HG02943 (cell line): ENCODE measurements around the gene IL23R.
A peak's percentile ranks its signal among the peaks of the same experiment; 100 is the strongest.
"Not testable (repeated sequence)": the region's sequence is repeated elsewhere in the genome, so short reads cannot be mapped to it uniquely, and the experiment has no call there.

Source experiments
- ATAC-seq: cut with Tn5 transposase; IDR thresholded peaks from one replicate; pipeline ENCODE4 v1.9.1; 2021; ENCODE audit warnings: mild to moderate bottlenecking, low read depth, moderate library complexity; ENCODE audit not compliant: unreplicated experiment

Gene IL23R

DNA sequence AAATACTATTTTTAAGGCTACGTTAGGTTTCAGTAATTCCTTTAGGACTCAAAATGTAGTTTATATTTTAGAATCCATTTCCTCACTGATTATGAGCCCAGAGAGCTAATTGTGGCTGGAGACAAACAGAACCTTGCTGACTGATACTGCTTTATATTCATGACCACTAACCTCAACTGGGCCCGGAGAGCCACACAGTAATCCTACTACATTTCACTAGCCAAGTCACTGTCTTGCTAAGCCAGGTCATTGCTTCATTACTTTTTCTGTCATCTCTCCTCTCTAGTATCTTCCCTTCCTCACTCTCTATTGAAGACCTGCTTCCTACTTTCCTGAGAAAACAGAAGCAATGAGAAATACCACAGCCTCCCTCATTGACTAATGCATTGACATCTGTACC, 24.7 kb downstream of the IL23R start:
- no peak for ATAC-seq

DNA sequence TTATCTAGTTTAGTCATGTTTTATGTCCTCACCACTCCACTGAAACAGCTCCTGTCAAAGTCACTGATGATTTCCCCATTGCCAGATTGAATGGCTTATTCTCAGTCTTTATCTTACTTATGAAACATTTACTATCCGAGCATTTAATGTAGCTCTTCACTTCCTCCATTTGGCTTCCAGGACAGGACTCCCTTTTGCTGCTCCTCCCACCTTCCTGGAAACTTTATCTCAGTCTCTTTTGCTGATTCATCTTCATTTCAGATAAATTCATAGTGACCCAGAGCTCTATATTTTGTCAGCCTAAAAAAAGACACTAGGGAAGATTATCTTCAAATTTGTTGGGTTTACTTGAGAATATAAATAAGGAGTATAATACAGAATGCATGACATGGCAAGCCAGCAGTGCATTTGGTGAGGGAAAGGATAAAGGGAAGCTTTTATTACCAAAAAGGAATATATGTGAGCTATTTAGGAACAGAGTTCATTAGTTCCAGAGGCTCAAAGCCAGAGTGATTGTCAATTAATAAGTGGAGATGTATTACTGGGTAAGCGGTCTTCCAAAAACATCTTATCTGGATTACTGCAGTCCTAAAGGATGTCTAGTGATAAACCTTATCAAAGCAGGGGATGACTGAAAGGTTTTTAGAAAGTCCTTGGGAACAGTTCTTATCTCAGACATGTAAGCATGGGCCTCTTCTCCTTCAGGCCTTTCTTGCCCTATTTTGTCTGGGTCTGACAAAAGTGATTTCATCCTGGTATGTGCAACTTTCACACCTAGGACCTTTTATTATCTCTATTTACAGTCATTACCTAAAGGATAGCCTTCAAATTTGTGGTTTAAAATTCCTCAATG, 25.6 kb downstream of the IL23R start:
- no peak for ATAC-seq

DNA sequence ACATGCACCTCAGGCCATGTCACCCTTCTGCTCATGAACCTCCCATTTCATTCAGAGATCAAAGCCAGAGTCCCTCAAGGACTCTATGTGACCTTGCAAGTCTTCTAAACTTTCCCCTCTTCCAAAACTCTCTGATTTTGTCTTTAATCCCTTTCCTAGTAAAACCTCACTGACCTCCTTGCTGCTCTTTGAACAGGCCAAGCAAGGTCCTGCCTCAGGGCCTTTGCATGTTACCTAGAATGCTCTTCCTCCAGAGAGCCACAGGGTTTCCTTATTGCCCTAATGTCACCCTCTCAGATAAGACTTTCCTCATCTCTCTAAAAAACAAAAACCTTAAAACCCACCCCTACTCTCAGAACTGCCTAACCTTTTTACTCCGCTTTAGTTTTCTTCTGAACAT, 26.6 kb downstream of the IL23R start:
- no peak for ATAC-seq

DNA sequence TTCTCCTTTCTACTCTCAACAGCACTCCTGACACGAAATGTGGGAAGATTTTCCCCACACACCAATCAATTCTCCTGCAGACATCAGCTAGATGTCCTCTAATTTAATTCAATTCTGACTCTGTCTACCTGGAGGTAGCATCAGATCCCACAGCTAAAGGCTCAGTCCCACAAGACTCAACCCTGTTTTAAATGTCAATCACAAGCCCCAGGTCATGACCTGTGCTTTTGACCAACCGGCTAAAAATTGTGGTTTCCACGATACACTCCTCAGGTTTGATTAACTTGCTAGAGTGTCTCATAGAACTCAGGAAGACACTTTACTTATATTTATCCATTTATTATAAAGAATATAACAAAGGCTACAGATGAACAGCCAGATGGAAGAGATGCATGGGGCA, 27.4 kb downstream of the IL23R start:
- ATAC-seq: no peak

DNA sequence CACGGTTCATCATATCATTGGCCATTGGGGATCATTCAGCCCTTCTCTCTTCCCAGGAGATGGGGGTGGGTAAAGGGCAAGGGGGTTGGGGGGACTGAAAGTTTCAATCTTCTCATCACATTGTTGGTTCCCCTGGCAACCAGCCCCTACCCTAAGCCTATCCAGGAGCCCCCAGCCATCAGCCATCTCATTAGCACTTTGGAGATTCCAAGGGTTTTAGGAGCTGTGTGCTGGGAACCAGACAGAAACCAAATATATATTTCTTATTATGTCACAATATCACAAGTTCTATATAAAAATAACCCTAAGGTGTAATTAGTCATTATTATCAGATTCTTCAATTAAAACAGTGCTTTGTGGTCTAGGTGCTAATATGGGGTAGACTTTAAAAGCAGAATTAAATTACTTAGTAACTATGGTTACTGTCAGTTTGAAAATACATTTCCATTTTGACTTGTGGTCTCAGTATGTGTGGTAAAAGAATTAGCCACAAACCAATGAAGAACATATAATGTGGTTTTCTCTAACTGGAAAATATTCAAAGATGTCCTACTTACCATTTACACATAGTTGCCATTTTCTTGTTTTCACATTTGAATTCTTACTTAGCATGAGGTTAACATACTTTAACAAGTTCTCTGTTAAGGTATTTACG, 28.1 kb downstream of the IL23R start:
- peak; percentile 83 for ATAC-seq

DNA sequence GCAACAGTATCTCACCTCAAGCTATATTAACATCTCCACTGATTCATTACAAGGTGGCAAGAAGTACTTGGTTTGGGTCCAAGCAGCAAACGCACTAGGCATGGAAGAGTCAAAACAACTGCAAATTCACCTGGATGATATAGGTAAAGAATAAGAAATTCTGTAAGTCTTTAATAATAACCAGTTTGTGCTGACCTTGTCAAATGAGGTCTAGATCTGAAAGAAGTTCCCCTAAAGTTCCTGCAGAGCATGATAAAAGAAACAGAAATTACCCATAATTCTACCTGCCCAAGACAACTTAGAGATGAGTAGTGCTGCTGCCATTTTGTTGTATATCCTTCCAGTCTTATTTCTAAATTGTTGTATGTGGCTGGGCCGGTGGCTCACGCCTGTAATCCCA, 34.5 kb downstream of the IL23R start:
- no peak for ATAC-seq

DNA sequence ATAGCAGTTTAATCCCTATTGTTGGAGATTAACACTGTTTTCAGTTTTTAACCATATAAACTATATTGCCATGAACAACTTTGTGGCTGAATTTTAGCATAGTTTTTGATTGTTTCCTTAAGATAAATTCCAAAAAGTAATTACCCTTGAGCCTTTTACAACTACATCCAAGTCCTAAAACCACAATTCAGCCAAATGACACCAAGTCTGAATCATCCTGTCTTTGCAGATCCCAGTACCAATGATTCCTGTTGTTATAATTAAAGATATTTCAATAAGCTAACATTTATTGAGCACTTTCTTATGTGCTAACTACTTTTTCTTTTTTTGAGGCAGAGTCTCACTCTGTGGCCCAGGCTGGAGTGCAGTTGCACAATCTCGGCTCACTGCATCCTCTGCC, 35.6 kb downstream of the IL23R start:
- no peak for ATAC-seq

DNA sequence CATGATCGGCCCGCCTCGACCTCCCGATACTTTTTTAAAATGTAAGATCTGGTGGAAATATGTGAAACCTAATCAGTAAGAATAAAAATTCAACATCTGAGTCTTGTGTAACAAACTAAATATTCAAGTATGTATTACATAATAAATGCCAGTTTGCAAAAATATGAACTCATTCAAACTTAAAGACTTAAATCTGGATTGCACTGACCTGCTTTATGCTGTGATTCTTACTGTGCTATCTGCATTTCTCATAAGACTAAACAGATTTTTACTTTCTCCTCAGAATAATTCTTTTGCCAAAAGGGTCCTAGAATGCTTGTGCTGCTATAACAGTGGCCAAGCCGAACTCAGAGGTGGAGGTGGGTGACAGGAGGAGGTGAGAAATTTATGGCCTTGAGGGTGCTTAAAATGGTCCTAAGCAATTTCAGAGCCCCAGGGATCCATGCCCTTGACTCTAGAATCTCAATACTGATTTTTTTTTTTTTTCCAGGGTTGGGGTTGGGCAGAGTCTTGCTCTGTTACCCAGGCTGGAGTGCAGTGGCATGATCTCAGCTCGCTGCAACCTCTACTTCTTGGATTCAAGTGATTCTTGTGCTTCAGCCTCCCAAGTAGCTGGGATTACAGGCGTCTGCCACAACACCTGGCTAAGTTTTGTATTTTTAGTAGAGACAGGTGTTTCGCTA, 38.2 kb downstream of the IL23R start:
- ATAC-seq: no peak

DNA sequence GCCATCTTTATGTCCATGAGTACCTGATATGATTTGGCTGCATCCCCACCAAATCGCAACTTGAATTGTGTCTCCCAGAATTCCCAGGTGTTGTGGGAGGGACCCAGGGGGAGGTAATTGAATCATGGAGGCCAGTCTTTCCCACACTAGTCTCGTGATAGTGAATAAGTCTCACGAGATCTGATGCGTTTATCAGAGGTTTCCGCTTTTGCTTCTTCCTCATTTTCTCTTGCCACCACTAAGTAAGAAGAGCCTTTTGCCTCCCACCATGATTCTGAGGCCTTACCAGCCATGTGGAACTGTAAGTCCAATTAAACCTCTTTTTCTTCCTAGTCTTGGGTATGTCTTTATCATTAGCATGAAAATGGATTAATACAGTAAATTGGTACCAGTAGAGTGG, 41.1 kb downstream of the IL23R start:
- ATAC-seq: not testable (repeated sequence)

DNA sequence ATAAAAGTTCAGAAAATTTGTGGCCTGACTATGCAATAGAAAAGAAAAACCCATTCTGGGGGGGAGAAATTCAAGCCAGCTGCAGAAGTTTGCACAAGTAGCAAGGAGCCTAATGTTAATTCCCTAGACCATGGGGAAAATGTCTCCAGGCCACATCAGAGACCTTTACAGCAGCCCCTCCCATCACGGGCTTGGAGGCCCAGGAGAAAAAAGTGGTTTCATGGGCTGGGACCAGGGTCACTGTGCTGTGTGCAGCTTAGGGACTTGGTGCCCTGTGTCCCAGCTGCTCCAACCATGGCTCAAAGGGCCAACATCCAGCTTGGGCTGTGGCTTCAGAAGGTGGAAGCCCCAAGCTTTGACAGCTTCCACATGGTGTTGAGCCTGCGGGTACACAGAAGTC, 42.0 kb downstream of the IL23R start:
- no peak for ATAC-seq

DNA sequence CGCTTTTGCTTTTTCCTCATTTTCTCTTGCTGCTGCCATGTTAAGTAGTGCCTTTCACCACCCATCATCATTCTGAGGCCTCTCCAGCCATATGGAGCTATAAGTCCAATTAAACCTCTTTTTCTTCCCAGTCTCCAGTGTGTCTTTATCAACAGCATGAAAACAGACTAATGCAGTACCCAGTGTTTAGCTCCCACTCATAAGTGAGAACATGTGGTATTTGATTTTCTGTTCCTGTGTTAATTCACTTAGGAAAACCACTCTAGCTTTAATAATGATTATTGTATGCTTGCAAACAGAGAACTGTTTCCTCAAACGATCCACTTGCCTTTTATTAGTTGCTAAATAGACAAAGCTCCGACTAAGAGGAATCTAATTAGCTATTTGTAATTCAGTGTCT, 43.3 kb downstream of the IL23R start:
- ATAC-seq: no peak

DNA sequence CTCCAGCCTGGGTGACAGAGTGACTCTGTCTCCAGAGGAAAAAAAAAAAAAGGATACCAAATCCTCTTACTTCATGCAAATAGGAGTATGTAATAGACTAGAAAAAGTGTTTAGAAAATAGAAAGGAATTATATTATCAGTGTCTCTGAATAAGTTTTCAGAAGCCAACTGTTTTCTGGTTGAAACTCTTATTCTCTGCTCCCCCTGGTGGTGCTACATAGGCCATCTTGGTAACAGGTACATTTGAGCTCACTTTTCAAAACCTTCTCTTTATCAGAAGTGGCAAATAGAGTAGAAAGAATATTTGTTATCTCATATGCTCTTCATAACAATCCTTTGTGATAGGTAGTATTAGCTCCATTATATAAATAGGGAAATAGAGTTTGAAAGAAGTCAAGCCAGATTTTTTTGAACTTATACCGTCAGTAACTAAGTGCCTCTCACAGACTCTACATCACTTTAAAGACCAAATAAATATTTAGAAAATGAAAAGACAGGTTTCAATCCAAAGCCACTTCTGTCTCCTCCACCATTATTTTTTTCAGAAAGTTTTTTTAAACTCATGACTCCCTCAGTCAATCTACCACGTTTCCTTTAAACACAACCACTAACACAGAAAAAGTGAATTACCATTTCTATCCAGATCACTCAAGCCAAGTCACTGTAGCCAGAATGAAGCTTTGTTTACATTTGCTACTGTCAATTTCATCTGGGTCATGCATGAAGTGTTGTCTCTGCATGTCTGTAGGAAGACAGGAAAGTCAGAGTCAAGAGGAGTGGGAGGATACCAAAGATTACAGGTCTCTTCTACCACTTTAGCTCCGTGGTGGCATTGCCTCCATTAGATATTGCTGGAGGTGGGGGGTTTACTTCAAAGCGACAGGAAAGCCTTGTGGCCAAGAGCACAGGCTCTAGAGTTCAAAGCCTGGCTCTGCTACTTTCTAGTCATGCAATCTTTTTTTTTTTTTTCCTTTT, 45.6 kb downstream of the IL23R start:
- no peak for ATAC-seq

DNA sequence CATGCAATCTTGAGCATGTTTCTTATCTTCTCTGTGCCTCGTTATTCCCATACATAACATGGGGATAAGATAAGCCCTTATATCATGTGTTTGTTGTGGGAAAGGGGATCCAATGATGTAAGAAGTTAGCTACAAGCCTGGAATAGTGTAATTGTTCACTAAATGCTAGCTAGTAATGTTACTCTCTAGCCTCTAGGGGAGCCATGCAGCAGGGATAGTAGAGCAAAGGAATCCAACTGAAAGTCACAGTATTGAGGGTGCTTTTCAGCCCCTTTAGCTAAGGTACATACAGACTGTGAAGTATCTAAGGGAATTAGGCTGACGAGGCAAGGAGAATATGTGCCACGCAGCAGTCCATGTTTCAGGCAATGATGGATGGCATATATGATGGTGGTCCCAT, 46.9 kb downstream of the IL23R start:
- no peak for ATAC-seq

DNA sequence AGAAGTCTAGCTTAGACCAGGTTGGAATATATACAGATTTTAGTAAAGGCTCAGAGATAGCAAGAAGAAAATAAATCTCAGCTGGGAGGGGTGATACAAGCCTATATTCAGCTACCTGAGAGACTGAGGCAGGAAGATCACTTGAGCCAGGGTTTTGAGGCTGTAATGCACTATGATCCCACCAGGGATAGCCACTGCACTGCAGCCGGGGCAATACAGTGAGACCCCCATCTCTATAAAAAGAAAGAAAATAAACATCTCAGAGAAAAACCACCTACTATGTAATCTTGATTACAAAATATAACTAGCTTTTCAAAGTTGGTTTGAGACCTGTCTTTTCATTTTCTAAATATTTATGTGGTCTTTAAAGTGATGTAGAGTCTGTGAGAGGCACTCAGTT, 47.7 kb downstream of the IL23R start:
- ATAC-seq: no peak

DNA sequence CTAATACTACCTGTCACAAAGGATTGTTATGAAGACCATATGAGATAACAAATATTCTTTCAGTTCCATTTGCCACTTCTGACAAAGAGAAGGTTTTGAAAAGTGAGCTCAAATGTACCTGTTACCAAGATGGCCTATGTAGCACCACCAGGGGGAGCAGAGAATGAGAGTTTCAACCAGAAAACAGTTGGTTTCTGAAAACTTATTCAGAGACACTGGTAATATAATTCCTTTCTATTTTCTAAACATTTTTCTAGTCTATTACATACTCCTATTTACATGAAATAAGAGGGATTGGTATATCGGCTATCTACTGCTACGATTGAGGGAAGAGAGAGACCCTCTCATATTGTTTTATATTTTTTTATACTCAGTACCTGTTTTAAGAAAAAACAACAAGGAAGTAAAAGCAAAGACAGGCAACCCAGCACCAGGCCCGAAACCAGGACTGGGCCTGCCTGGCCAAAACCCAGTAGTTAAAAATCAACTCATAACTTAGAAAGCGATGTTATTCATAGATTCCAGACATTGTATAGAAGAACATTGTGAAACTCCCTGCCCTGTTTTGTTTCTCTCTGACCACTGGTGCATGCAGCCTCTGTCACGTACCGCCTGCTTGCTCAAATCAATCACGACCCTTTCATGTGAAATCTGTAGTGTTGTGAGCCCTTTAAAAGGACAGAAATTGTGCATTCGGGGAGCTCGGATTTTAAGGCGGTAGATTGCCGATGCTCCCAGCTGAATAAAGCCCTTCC, 48.3 kb downstream of the IL23R start:
- peak; percentile 59 for ATAC-seq

DNA sequence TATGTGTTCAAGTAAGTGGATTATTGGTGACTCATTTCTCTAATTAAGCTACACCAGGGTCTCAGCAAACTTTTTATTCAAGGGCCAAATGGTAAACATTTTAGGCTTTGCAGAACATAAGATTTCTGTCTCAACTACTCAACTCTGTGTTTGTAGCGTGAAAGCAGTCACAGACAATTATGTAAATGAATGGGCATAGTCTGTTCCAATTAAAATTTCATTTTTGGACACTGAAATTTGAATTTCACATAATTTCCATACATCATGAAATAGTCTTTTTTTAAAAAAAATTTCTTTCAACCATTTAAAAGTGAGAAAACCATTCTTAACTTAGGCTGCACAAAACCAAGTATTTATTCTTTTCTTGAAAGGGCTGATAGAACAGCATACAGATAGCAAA, 50.1 kb downstream of the IL23R start:
- no peak for ATAC-seq

DNA sequence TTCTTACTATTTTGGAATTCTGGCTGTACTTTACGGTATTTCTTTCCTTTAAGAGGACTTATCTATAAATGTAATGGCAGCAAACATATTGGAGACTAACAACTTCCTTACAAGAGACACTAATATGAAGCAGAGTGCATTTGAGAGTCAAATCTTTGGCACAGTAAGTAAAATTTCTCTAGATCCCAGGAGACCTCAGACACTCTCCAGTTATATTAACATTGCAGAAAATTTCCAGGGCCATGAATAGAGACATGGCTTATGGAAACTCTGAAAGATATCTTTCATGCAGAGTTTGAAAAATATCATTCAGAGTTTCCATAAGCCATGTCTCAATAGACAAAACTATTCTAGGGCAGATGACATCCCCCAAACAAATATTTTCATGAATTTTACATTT, 51.2 kb downstream of the IL23R start:
- ATAC-seq: no peak

DNA sequence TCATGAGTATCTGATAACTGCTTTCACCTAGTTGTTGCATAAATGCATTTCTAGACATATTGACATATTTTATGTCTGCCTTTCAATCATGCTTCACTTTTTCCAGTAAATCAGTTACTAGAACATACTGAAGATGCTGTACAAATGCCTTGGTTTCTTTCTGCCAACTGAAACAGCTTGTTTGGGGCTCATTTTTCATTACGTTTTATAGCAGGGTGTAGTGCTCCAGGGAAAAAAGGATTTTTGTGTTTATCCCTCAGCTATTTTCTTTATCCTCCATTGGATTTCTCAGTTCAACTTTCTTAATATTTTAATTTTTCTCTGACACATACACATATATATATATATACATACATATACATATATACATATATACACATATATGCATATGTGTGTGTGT, 51.7 kb downstream of the IL23R start:
- ATAC-seq: no peak

DNA sequence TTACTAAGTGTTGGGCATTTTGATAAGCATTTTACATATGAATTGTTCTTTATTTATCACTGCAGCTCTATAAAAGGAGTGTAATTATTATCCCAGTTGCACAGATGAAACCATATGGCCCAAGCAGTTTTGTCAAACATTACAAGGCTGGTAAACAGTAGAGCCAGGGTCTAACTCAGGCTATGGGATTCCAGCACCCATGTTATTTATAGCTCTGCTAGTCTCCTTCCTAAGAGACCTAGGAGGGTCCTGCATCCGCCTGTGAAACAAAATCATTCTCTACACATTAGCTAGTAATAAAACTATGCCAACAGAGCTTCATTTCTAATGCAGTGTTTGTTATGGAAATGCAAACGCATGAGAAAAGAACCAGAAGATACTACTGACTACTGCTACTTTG, 58.6 kb downstream of the IL23R start:
- no peak for ATAC-seq

DNA sequence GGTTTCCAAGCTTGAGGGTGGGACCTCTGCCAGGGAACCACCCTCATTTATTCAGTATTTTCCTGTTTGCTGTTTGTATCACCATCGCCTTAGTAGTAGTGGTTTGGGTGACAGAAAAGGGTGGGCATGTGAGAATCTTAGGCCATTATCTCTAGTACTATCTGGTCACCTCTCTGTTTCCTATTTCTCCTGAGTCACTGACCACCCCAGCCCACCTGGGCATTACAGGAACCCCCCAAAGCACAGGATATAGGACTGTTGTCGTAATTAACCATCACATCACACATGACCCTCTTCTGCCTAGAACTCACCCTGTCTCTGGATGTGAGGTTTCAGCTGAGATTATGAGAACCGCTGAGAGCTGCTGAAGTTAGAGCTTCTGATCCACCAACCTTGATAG, 60.4 kb downstream of the IL23R start:
- ATAC-seq: no peak
